Central memory CD4-positive, alpha-beta T cell (primary cell): ENCODE measurements around the gene UBL7.
"Not testable (repeated sequence)": the region's sequence is repeated elsewhere in the genome, so short reads cannot be mapped to it uniquely, and the experiment has no call there.

Experiments
- DNase-seq: peaks from one replicate; pipeline ENCODE4 v3.0.0; 2022
- total RNA-seq, 3 experiments: gene quantifications; one replicate each; lab custom pipeline; 2026; lab: John Stamatoyannopoulos, UW

Gene UBL7, protein sequence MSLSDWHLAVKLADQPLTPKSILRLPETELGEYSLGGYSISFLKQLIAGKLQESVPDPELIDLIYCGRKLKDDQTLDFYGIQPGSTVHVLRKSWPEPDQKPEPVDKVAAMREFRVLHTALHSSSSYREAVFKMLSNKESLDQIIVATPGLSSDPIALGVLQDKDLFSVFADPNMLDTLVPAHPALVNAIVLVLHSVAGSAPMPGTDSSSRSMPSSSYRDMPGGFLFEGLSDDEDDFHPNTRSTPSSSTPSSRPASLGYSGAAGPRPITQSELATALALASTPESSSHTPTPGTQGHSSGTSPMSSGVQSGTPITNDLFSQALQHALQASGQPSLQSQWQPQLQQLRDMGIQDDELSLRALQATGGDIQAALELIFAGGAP
- total RNA-seq, result 16.0 to 35.3 (median 31.5) reads per million in 3 experiments

GRCh38 chr15:74460871-74461846 lies at the start of gene UBL7:
Gene UBL7 (minus strand): TSS chr15:74461160. CDS start chr15:74458867, 2,293 bp downstream.
- DNase-seq, result peak; percentile 89

DNA sequence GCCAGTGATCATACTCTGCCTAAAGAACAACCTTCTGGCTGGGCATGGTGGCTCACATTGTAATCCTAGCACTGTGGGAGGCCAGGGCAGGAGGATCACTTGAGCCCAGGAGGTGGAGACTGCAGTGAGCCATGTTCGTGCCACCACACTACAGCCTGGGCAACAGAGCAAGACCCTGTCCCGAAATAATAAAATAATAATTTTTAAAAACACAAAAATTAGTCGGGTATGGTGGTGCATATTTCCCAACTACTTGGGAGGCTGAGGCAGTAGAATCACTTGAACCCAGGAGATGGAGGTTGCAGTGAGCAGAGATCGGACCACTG lies 45.5 kb upstream of the UBL7 start:
- no peak for DNase-seq

- no peak for DNase-seq
Observed at GRCh38 chr15:74505837-74506514, 45.0 kb upstream of the UBL7 start.

- DNase-seq, result no peak
Observed at GRCh38 chr15:74504836-74505235, 43.9 kb upstream of the UBL7 start.

GRCh38 chr15:74504418-74504817 lies 43.5 kb upstream of the UBL7 start:
- no peak for DNase-seq

- DNase-seq, result no peak
Observed at GRCh38 chr15:74502301-74502700, 41.3 kb upstream of the UBL7 start.

DNA sequence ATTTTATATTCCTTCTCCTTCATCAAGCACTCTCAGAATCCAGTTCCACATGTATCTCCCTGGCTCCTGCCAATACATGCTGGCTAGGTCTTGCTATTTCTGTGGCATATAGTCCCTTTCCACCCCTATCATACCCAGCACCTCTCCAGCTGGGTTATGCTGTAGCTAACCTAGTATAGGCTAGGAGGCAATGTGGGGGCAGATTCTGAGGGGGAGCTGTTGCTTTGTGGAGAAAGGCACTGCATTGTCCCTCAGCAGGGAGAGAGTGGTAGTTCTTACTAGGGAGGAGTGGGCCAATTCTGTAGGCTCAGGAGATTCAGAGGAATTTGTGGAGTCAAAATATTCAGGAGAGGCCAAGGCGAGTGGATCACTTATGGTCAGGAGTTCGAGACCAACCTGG lies 39.4 kb upstream of the UBL7 start:
- DNase-seq, result no peak

DNA sequence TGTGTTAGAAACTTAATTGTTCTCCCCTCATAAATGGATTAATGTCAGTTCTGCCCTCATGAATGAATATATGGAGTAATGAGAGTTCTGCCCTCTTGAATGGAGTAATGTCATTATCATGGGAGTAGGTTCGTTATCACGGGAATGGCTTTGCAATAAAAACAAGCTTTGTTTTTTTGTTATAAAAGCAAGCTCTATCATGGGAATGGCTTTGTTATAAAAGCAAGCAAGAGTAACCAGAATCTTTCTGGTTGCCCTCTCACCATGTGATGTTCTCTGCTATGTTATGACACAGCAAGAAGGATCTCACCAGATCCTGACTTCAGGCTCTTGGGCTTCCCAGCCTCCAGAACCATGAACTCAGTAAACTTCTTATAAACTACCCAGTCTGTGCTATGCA lies 38.4 kb upstream of the UBL7 start:
- no peak for DNase-seq

GRCh38 chr15:74497584-74497983 lies 36.6 kb upstream of the UBL7 start:
- no peak for DNase-seq

GRCh38 chr15:74496648-74497047 lies 35.7 kb upstream of the UBL7 start:
- DNase-seq, result no peak

DNA sequence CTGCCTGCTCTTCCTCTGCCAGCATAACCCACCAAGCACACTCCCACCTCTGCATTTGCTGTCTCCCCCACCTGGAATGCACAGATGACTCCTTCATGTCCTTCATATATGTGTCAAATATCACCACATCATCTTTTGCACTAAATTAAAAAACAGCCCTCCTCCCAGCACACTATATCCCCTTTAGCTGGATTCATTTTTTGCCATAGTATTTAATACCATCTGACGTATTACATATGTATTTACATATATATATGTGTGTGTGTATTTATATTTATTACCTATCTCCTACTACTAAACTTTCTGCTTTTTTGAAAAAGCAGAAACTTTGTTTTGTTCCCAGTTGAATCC lies 29.4 kb upstream of the UBL7 start:
- no peak for DNase-seq

- peak; percentile 43 for DNase-seq
Observed at GRCh38 chr15:74489518-74490338, 28.8 kb upstream of the UBL7 start.

GRCh38 chr15:74488776-74489175 lies 27.8 kb upstream of the UBL7 start:
- DNase-seq, result no peak

GRCh38 chr15:74482661-74483060 lies 21.7 kb upstream of the UBL7 start:
- no peak for DNase-seq

DNA sequence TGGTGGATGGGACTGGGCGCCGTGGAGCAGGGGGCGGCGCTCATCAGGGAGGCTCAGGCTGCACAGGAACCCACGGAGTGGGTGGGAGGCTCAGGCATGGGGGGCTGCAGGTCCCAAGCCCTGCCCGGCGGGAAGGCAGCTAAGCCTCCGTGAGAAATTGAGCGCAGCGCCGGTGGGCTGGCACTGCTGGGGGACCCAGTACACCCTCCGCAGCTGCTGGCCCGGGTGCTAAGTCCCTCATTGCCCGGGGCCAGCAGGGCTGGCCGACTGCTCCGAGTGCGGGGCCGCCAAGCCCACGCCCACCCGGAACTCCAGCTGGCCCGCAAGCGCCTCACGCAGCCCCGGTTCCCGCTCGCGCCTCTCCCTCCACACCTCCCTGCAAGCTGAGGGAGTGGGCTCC lies 19.4 kb upstream of the UBL7 start:
- not testable (repeated sequence) for DNase-seq

DNA sequence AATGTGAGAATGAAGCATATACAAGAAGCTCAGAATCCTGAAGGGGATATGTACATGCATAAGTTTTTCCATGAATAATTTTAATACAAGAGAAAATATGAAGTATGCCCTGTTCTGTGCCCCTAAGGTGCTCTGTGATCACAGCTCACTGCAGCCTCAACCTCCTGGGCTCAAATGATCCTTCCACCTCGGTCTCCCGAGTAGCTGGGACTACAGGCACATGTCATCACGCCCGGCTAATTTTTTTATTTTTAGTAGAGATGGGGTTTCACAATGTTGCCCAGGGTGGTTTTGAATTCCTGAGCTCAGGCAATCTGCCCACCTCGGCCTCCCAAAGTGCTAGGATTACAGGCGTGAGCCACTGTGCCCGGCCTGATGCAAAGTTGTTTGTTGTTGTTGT lies 10.7 kb upstream of the UBL7 start:
- DNase-seq, result not testable (repeated sequence)

DNA sequence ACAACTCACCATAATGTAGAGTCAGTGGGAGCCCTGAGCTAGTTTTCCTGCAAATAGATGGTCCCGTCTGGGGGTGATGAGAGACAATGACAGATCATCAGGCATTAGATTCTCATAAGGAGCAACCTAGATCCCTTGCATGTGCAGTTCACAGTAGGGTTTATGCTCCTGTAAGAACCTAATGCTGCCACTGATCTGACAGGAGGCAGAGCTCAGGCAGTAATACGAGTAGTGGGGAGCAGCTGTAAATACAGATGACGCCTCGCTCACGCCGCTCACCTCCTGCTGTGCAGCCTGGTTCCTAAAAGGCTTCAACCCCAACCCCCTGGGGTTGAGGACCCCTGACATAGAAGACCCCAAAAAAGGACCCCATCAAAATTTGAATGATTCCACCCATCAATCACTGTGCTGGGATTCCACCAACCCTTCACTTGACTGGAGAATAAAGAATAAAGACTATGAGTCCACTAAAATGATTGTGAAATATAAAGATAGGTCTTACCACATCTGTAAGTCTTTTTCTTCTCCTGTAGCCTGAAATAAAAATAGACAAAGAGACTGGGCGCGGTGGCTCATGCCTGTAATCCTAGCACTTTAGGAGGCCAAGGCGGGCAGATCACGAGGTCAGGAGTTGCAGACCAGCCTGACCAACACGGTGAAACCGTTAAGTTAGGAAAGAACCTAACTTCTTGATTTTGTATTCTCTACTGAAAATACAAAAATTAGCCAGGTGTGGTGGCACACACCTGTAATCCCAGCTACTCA lies 9.9 kb upstream of the UBL7 start:
- no peak for DNase-seq

DNA sequence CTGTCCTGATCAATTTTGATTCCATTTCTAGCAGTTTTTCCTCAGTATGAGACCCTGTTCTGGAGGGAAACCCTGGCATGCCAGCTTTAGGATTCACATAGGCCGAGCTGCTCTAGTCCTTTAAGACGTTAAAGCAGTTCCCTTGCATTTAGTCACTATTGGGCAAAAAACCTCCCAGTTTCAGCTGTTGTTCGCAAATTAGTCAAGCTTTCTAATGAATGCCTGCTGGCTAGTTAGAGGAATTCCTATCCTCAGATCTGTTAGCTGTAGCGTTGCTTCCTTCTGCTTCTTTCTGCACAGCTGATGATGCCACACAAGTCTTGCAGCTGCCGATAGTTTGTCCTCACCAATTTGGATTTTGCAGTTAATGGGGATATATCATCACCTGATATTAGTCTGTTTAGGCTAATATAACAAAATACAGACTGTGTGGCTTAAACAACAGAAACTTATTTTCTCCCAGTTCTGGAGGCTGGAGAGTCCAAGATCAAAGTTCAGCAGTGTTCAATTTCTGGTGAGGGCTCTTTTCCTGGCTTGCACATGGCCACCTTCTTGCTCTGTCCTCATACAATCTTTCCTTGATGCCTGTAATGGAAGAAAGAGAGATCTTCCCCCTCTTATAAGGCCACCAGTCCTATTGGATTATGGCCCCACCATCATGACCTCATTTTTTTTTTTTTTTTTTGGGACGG lies 7.5 kb upstream of the UBL7 start:
- DNase-seq, result no peak

- no peak for DNase-seq
Observed at GRCh38 chr15:74466570-74466969, 5.6 kb upstream of the UBL7 start.

DNA sequence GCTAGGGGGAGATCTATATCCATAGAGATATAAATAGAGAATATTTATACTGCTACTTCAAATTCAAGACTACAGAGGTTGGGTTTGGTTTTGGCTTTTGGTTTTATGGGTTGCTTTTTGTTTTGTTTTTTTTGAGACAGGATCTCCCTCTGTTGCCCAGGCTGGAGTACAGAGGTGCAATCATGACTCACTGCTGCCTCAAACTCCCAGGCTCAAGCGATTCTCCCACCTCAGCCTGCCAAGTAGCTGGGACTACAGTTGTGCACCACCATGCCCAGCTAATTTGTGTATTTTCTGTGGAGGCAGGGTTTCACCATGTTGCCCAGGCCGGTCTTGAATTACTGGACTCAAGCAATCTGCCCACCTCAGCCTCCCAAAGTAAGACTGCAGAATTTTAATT lies 3.9 kb upstream of the UBL7 start:
- no peak for DNase-seq

DNA sequence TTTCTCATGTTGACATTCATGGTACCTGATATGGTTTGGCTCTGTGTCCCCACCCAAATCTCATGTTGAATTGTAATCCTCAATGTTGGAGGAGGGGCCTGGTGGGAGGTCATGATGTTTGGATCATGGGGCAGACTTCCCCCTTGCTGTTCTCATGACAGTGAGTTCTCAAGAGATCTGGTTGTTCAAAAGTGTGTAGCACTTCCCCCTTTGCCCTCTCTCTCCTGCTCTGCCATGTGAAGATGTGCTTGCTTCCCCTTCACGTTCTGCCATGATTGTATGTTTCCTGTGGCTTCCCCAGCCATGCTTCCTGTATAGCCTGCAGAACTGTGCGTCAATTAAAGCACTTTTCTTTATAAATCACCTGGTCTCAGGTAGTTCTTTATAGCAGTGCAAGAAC lies 3.3 kb upstream of the UBL7 start:
- DNase-seq, result no peak
